SK-N-SH (cell line): Measurements from ENCODE around the gene IRX6. TPM values are rescaled to one million over a fixed set of nuclear protein-coding genes. Genes with fewer than 3 reads are reported as not detected.

ENCODE experiments used
- CTCF ChIA-PET: fragments of 300-600, 350-600 bp; formaldehyde crosslinking; extraction: SDS; loops from one replicate; lab custom pipeline; 2021; lab: Yijun Ruan, JAX
- POLR2A ChIA-PET: fragments of 350-600 bp; sonication (Branson Sonifier 250); formaldehyde crosslinking; extraction: SDS; loops from one replicate; lab custom pipeline; 2020; ENCODE audit warnings: antibody characterized with exemption, inconsistent platforms; lab: Yijun Ruan, JAX
- DNase-seq: peaks from one replicate; pipeline ENCODE4 v3.0.0; 2012
- H2AFZ ChIP-seq: fragments of 200-600 bp; sonication (generic); 2 replicates; pipeline ENCODE4 v1.8.1; 2016; ENCODE audit warnings: antibody characterized with exemption, mild to moderate bottlenecking, low read depth
- H3F3A ChIP-seq: fragments of 200-600 bp; sonication (generic); replicated peaks from 2 replicates; pipeline ENCODE3; 2016; ENCODE audit warnings: antibody characterized with exemption, mild to moderate bottlenecking; ENCODE audit not compliant: insufficient read depth
- H3K27ac ChIP-seq, 2 experiments: fragments of 200-500 bp in 1 of 2; fragments of 200-600 bp in 1 of 2; sonication (Bioruptor generic) in 1 of 2; sonication (generic), shearing (Covaris generic) in 1 of 2; 2 replicates each; pipeline versions ENCODE4 v1.5.1 to v1.6.1; 2014 to 2016; ENCODE audit warnings: low read depth in 2 of 2, inconsistent platforms in 1 of 2, low read length in 1 of 2, mild to moderate bottlenecking in 1 of 2, mixed read lengths in 1 of 2
- H3K27me3 ChIP-seq: fragments of 200-600 bp; sonication (generic), shearing (Covaris generic); 2 replicates; pipeline ENCODE4 v1.6.1; 2016; ENCODE audit warnings: mixed run types; ENCODE audit not compliant: insufficient read depth
- H3K36me3 ChIP-seq, 2 experiments: fragments of 200-500 bp in 1 of 2; fragments of 200-600 bp in 1 of 2; sonication (Bioruptor generic) in 1 of 2; sonication (generic) in 1 of 2; replicated peaks in 1 of 2; 2 replicates each; pipeline versions ENCODE3 to v1.5.1; 2014 to 2016; ENCODE audit warnings: low read length in 1 of 2, mild to moderate bottlenecking in 1 of 2; ENCODE audit not compliant: insufficient read depth in 2 of 2, control insufficient read depth in 1 of 2
- H3K4me1 ChIP-seq, 2 experiments: fragments of 200-500 bp in 1 of 2; fragments of 200-600 bp in 1 of 2; sonication (Bioruptor generic) in 1 of 2; sonication (generic), shearing (Covaris generic) in 1 of 2; 2 replicates each; pipeline versions ENCODE4 v1.5.1 to v1.6.1; 2014 to 2016; ENCODE audit warnings: low read depth in 1 of 2, low read length in 1 of 2, mixed run types in 1 of 2; ENCODE audit not compliant: insufficient read depth in 2 of 2, control insufficient read depth in 1 of 2
- H3K4me2 ChIP-seq: fragments of 200-600 bp; sonication (generic), shearing (Covaris generic); 2 replicates; pipeline ENCODE4 v1.6.1; 2017; ENCODE audit warnings: mixed run types
- H3K4me3 ChIP-seq, 2 experiments: fragments of 200-500 bp in 1 of 2; fragments of 200-600 bp in 1 of 2; sonication (Bioruptor generic) in 1 of 2; sonication (generic), shearing (Covaris generic) in 1 of 2; 2 replicates each; pipeline versions ENCODE4 v1.5.1 to v1.8.1; 2014 to 2016; ENCODE audit warnings: low read depth in 2 of 2, inconsistent platforms in 1 of 2, low read length in 1 of 2, mild to moderate bottlenecking in 1 of 2, mixed read lengths in 1 of 2, moderate library complexity in 1 of 2
- H3K79me2 ChIP-seq: fragments of 200-600 bp; sonication (generic); 2 replicates; pipeline ENCODE4 v1.8.1; 2017; ENCODE audit warnings: mild to moderate bottlenecking; ENCODE audit not compliant: insufficient read depth
- H3K9ac ChIP-seq: fragments of 200-600 bp; sonication (generic); 2 replicates; pipeline ENCODE4 v1.6.1; 2017; ENCODE audit warnings: mixed run types
- H3K9me2 ChIP-seq: fragments of 200-600 bp; sonication (generic); 2 replicates; pipeline ENCODE4 v1.6.1; 2017; ENCODE audit warnings: mixed run types
- H3K9me3 ChIP-seq: fragments of 200-600 bp; sonication (generic); 2 replicates; pipeline ENCODE4 v1.6.1; 2017; ENCODE audit warnings: mixed run types, mild to moderate bottlenecking, moderate library complexity
- H4K20me1 ChIP-seq: fragments of 200-600 bp; sonication (generic); 2 replicates; pipeline ENCODE4 v1.6.1; 2017; ENCODE audit warnings: mild to moderate bottlenecking, mixed run types; ENCODE audit not compliant: insufficient read depth
- CHD2 ChIP-seq: fragments of 150-350 bp; IDR thresholded peaks from 2 replicates; pipeline ENCODE4 v1.6.1; 2018; ENCODE audit warnings: low read length; ENCODE audit not compliant: partially characterized antibody
- ELF1 ChIP-seq: IDR thresholded peaks from 2 replicates; pipeline ENCODE4 v1.4.0; 2012
- FOSL2 ChIP-seq: IDR thresholded peaks from 2 replicates; pipeline ENCODE4 v1.4.0; 2012; ENCODE audit warnings: low read depth, mild to moderate bottlenecking, moderate library complexity, borderline replicate concordance
- FOXJ3 ChIP-seq: sonication (generic); formaldehyde crosslinking; IDR thresholded peaks from 2 replicates; pipeline ENCODE4 v1.5.1; 2020; ENCODE audit warnings: mild to moderate bottlenecking, missing genetic modification reagents
- FOXM1 ChIP-seq: IDR thresholded peaks from 2 replicates; pipeline ENCODE4 v1.4.0; 2012; ENCODE audit warnings: low read depth, mild to moderate bottlenecking
- GABPA ChIP-seq: IDR thresholded peaks from 2 replicates; pipeline ENCODE4 v1.4.0; 2012; ENCODE audit warnings: low read depth, mild to moderate bottlenecking
- GATA2 ChIP-seq: sonication (generic); formaldehyde crosslinking; IDR thresholded peaks from 2 replicates; pipeline ENCODE4 v1.5.0; 2020; ENCODE audit warnings: mild to moderate bottlenecking, missing genetic modification reagents
- JUND ChIP-seq: IDR thresholded peaks from 2 replicates; pipeline ENCODE4 v1.4.0; 2012
- MEF2A ChIP-seq: IDR thresholded peaks from 2 replicates; pipeline ENCODE4 v1.4.0; 2012; ENCODE audit warnings: low read depth, borderline replicate concordance
- MXI1 ChIP-seq: IDR thresholded peaks from 2 replicates; pipeline ENCODE4 v1.6.1; 2012; ENCODE audit warnings: mild to moderate bottlenecking, low read depth, low read length, improper control_type of control experiment
- RFX5 ChIP-seq: IDR thresholded peaks from 2 replicates; pipeline ENCODE4 v1.6.1; 2012; ENCODE audit warnings: mild to moderate bottlenecking, improper control_type of control experiment, low read length
- TAF1 ChIP-seq: IDR thresholded peaks from 2 replicates; pipeline ENCODE4 v1.6.1; 2012; ENCODE audit warnings: low read depth, mild to moderate bottlenecking, low read length, moderate library complexity, borderline replicate concordance
- WGBS: methylation state at CpG from one replicate; pipeline ENCODE4 v1.1.6; 2017; ENCODE audit warnings: low lambda C conversion rate; 5-methylcytosine and 5-hydroxymethylcytosine counted together
- polyA plus RNA-seq, 3 experiments: library from polyadenylated mRNA; depleted of rRNA; stranded (reverse); fragments of >200 nt; gene quantifications; 2 replicates each; pipeline ENCODE4 v1.2.3, GENCODE V29; 2012
- TF ChIP-seq, protein P1 (sequence below): fragments of 150-350 bp; IDR thresholded peaks from 2 replicates; pipeline ENCODE4 v1.6.1; 2016; ENCODE audit warnings: mild to moderate bottlenecking, low read depth, low read length

The IRX6 gene
- polyA plus RNA-seq, 1 of the 3 experiments (the other 2 are of a cell fraction): not detected

DNA sequence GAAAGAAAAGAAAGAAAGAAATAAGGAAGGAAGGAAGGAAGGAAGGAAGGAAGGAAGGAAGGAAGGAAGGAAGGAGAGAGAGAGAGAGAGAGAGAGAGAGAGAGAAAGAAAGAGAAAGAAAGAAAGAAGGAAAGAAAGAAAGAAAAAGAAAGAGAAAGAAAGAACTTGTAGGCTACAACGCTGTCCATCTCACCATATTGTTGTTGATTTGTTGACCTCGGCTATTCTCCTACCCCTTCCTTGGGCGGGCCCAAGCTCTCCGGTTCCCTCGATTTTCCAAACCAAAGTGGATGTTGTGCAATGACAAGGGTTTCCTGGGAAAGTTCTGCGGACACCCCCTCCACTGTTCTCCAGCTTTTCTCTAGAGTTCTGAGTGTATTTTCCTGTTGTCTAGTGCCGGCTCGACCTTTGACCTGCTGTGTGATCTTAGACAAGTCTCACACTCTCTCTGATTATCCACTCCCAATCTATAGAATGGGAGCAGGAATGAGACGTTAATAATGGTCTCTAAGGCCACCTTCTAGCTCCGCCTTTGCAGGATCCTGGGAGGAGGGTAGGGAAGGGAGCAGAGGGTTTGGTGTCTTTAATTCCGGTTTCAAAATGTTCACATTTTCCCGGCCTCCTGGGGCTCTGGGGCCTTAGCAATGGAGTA lies 1.6 kb downstream of the IRX6 start:
- POLR2A ChIA-PET: no interaction called here
- Histone ChIP-seq H4K20me1 (no peaks in the 10 kb centered on the region), H3K4me2 (no peak overlapping the region), H3K4me1 (peaks cover 0 to 10% of the 10 kb centered on the region in 2 experiments; a peak in 2 of 4 replicates), H3K79me2 (no peaks in the 10 kb centered on the region), H3K27ac (no peak overlapping the region), H3K4me3 (no peak overlapping the region), H3K9me3 (no peaks in the 10 kb centered on the region), H3F3A (no peaks in the 10 kb centered on the region), H3K9ac (no peak overlapping the region), H3K9me2 (no peaks in the 10 kb centered on the region), H3K36me3 (no peaks in the 10 kb centered on the region)
- 45% methylated on average over 12 of the region's 12 CpGs for WGBS
- DNase-seq: no peak
- CTCF ChIA-PET: interaction anchor here (0.8 to 3.1 kb wide), 3 partner anchors 7 to 205 kb away, joined by 3 to 22 read pairs (median 3); no protein-coding TSS in a partner anchor
- no peak for TF ChIP-seq TAF1
- no peak for TF ChIP-seq JUND
- no peak for TF ChIP-seq ELF1
- TF ChIP-seq GABPA: no peak
- no peak for TF ChIP-seq MEF2A
- no peak for TF ChIP-seq CHD2
- TF ChIP-seq FOSL2: no peak
- TF ChIP-seq, all 33 proteins: peak for 0
- Histone ChIP-seq H3K27me3 (no peaks in the 10 kb centered on the region), H2AFZ (no peak overlapping the region)

DNA sequence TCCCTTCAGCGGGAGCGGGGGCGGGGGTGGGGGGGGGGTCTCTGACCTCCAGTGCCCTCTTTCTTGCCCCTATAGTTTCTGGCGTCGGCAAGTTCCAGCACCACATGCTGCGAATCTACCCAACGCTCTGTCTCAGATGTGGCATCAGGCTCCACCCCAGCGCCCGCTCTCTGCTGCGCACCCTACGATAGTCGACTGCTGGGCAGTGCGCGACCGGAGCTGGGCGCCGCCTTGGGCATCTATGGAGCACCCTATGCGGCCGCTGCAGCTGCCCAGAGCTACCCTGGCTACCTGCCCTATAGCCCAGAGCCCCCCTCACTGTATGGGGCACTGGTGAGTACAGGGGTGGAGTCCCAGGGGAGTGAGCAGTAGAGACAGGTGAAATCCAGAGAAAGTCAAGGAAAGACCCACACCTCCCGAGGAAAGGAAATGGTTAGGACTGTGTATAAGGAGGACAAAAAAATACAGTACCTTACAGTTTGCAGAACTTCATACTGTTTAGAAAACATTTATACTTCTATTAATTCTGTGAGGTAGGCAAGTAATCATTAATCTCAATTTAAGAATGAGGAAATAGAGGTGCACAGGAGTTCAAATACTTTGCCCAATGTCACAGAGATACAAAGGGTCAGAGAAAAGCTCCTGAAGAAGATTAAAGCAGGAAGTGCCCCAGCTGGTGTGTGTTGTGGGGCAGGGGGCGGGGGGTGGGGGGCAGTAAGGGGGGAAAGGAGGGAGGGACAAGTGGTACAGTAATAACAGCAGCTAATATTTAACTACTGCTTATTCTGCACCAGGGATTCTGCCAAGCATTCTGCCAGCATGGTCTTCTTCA lies 2.5 kb downstream of the IRX6 start:
- H2AFZ ChIP-seq: no peak overlapping the region
- no peaks in the 10 kb centered on the region for H3K79me2 ChIP-seq
- no peak for TF ChIP-seq FOXM1
- H3K4me1 ChIP-seq: peaks cover 0 to 10% of the 10 kb centered on the region in 2 experiments; a peak in 1 of 4 replicates
- POLR2A ChIA-PET: no interaction called here
- no peaks in the 10 kb centered on the region for H3F3A ChIP-seq
- H3K27ac ChIP-seq: no peak overlapping the region
- no peaks in the 10 kb centered on the region for H3K9me2 ChIP-seq
- no peak overlapping the region for H3K4me2 ChIP-seq
- CTCF ChIA-PET: interaction anchor here (0.7 to 1.1 kb wide), 2 partner anchors 45 to 206 kb away, joined by 3 read pairs; no protein-coding TSS in a partner anchor
- no peak overlapping the region for H3K9ac ChIP-seq
- no peak overlapping the region for H3K4me3 ChIP-seq
- H3K36me3 ChIP-seq: no peaks in the 10 kb centered on the region
- H4K20me1 ChIP-seq: no peaks in the 10 kb centered on the region
- no peak for DNase-seq
- no peaks in the 10 kb centered on the region for H3K27me3 ChIP-seq
- 76% methylated on average over 17 of the region's 21 CpGs for WGBS
- no peaks in the 10 kb centered on the region for H3K9me3 ChIP-seq

DNA sequence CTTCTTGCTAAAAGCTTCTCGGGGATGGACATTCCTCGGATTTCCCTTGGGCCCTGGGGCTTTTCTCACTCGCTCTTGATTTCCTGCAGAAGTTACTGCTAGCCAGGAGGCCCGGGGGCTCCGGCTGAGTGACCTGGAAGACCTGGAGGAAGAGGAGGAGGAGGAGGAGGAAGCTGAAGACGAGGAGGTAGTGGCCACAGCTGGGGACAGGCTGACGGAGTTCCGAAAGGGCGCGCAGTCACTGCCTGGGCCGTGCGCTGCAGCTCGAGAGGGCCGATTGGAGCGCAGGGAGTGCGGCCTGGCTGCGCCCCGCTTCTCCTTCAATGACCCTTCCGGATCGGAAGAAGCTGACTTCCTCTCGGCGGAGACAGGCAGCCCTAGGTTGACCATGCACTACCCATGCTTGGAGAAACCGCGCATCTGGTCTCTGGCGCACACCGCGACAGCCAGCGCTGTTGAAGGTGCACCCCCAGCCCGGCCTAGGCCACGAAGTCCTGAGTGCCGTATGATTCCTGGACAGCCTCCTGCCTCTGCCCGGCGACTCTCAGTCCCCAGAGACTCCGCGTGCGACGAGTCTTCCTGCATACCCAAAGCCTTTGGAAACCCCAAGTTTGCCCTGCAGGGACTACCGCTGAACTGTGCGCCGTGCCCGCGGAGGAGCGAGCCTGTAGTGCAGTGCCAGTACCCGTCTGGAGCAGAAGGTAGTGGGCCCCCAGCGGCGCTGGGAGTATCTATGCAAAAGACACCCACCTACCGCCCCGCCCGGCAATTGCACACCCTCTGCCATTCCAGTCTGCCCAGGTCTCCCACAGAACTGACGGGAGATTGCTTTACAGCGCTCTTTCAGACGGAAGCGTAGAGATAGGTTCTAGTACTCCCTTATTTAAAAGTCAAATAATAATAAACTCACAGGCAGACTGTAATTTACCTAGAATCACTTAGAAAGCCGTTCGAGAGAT lies 4.9 kb downstream of the IRX6 start:
- no peaks in the 10 kb centered on the region for H3K79me2 ChIP-seq
- no peak overlapping the region for H3K4me3 ChIP-seq
- H3F3A ChIP-seq: no peaks in the 10 kb centered on the region
- no peaks in the 10 kb centered on the region for H3K9me2 ChIP-seq
- peaks cover 0 to 10% of the 10 kb centered on the region in 2 experiments; a peak in 1 of 4 replicates for H3K4me1 ChIP-seq
- H3K27ac ChIP-seq: no peak overlapping the region
- H3K36me3 ChIP-seq: no peaks in the 10 kb centered on the region
- DNase-seq: no peak
- POLR2A ChIA-PET: no interaction called here
- no peaks in the 10 kb centered on the region for H4K20me1 ChIP-seq
- no peaks in the 10 kb centered on the region for H3K9me3 ChIP-seq
- no peak overlapping the region for H2AFZ ChIP-seq
- CTCF ChIA-PET: no interaction called here
- no peak overlapping the region for H3K4me2 ChIP-seq
- 70% methylated on average over 52 of the region's 55 CpGs for WGBS
- no peak overlapping the region for H3K9ac ChIP-seq
- no peaks in the 10 kb centered on the region for H3K27me3 ChIP-seq
- TF ChIP-seq FOXJ3 (no peak), MEF2A (no peak), MXI1 (no peak), RFX5 (no peak), TAF1 (no peak), JUND (no peak), GABPA (no peak), GATA2 (CRISPR knock-in tag) (no peak), CHD2 (no peak)
- TF ChIP-seq, protein P1, sequence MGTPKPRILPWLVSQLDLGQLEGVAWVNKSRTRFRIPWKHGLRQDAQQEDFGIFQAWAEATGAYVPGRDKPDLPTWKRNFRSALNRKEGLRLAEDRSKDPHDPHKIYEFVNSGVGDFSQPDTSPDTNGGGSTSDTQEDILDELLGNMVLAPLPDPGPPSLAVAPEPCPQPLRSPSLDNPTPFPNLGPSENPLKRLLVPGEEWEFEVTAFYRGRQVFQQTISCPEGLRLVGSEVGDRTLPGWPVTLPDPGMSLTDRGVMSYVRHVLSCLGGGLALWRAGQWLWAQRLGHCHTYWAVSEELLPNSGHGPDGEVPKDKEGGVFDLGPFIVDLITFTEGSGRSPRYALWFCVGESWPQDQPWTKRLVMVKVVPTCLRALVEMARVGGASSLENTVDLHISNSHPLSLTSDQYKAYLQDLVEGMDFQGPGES: no peak
